Naive thymus-derived CD8-positive, alpha-beta T cell (primary cell): ENCODE data around the gene DNAJB8. TPM values are rescaled to one million over a fixed set of nuclear protein-coding genes. Genes with fewer than 3 reads are reported as not detected.
A peak's percentile ranks its signal among the peaks of the same experiment; 100 is the strongest.

Experiments used
- ATAC-seq, 2 donors: fragments of 150-1000 bp; cut with Tn5 transposase in 1 of 2; sonication (Bioruptor Pico), chemical (Tn5 transposase) in 1 of 2; 1 replicate in 1 of 2; 2 replicates in 1 of 2; pipeline ENCODE4 v1.10.0; 2021; ENCODE audit warnings: mild to moderate bottlenecking in 2 of 2, moderate library complexity in 2 of 2
- POLR2A ChIA-PET: fragments of 350-600 bp; sonication (Branson Sonifier 250); formaldehyde crosslinking; loops from one replicate; lab custom pipeline; 2021; ENCODE audit warnings: antibody characterized with exemption; lab: Charles Lee
- DNase-seq, 10 donors: peaks; one replicate each; pipeline versions ENCODE4 v3.0.0 to v3.0.0-alpha.2; 2020 to 2022
- H3K27ac Mint-ChIP-seq, 10 donors: one replicate each; pipeline ENCODE4 v1.8.0; 2020 to 2022; ENCODE audit warnings: mild to moderate bottlenecking in 10 of 10, mixed read lengths in 10 of 10, moderate library complexity in 4 of 10, inconsistent platforms in 1 of 10
- H3K27me3 Mint-ChIP-seq, 5 donors: one replicate each; pipeline ENCODE4 v1.8.0; 2021 to 2022; ENCODE audit warnings: mixed read lengths in 5 of 5
- H3K36me3 Mint-ChIP-seq, 3 donors: one replicate each; pipeline ENCODE4 v1.8.0; 2020 to 2022; ENCODE audit warnings: mixed read lengths in 3 of 3, mild to moderate bottlenecking in 2 of 3, inconsistent platforms in 1 of 3
- H3K4me1 Mint-ChIP-seq, 4 donors: one replicate each; pipeline ENCODE4 v1.8.0; 2021 to 2022; ENCODE audit warnings: mixed read lengths in 4 of 4
- H3K4me3 Mint-ChIP-seq, 10 donors: one replicate each; pipeline ENCODE4 v1.8.0; 2020 to 2022; ENCODE audit warnings: mild to moderate bottlenecking in 10 of 10, mixed read lengths in 10 of 10, moderate library complexity in 6 of 10, inconsistent platforms in 1 of 10
- H3K9me3 Mint-ChIP-seq, 9 donors: one replicate each; pipeline ENCODE4 v1.8.0; 2020 to 2022; ENCODE audit warnings: mixed read lengths in 9 of 9, mild to moderate bottlenecking in 3 of 9, inconsistent platforms in 1 of 9, moderate library complexity in 1 of 9
- polyA plus RNA-seq, 3 donors: library from polyadenylated mRNA; unstranded; fragments of 300-500 nt; fragmentation: Illumina TruSeq; gene quantifications; one replicate each; pipeline ENCODE4 v1.2.3, GENCODE V29; 2021
- total RNA-seq, 8 experiments: library from RNA in 2 of 8; stranded (reverse) in 2 of 8; gene quantifications; one replicate each; pipeline ENCODE4 v1.2.3 and lab custom pipeline; 2021 to 2026

DNAJB8 gene
- total and polyA plus RNA-seq, 5 experiments from 2014 or later: not detected

GRCh38 chr3:128478576-128479506, 12.2 kb upstream of the DNAJB8 start:
- Mint-ChIP-seq H3K27me3 (peaks cover 27 to 63% (median 51%) of the 10 kb centered on the region in 5 donors), H3K9me3 (no peaks in the 10 kb centered on the region), H3K4me1 (peaks cover 5 to 17% (median 15%) of the 10 kb centered on the region in 4 donors), H3K36me3 (no peaks in the 10 kb centered on the region), H3K27ac (no peak overlapping the region), H3K4me3 (no peak overlapping the region)
- POLR2A ChIA-PET: no interaction called here
- ATAC-seq: no peak
- no peak for DNase-seq

- POLR2A ChIA-PET: no interaction called here
- no peak overlapping the region for H3K4me3 Mint-ChIP-seq
- H3K4me1 Mint-ChIP-seq: no peaks in the 10 kb centered on the region
- no peaks in the 10 kb centered on the region for H3K9me3 Mint-ChIP-seq
- DNase-seq (peak in 1 of 10 donors; percentile 37), ATAC-seq (no peak)
- H3K36me3 Mint-ChIP-seq: no peaks in the 10 kb centered on the region
- no peak overlapping the region for H3K27ac Mint-ChIP-seq
- H3K27me3 Mint-ChIP-seq: peaks cover 11 to 54% (median 38%) of the 10 kb centered on the region in 5 donors
Observed at GRCh38 chr3:128476659-128477058, 10.0 kb upstream of the DNAJB8 start.

GRCh38 chr3:128475355-128475754, 8.7 kb upstream of the DNAJB8 start:
- H3K4me1 Mint-ChIP-seq: no peaks in the 10 kb centered on the region
- H3K27ac Mint-ChIP-seq: no peak overlapping the region
- peaks cover 8 to 47% (median 30%) of the 10 kb centered on the region in 5 donors for H3K27me3 Mint-ChIP-seq
- H3K9me3 Mint-ChIP-seq: peaks cover 0 to 4% (median 0%) of the 10 kb centered on the region in 9 donors
- no peak overlapping the region for H3K4me3 Mint-ChIP-seq
- DNase-seq (no peak), ATAC-seq (no peak)
- no peaks in the 10 kb centered on the region for H3K36me3 Mint-ChIP-seq
- POLR2A ChIA-PET: no interaction called here

- no peak for DNase-seq
- Mint-ChIP-seq H3K4me3 (no peak overlapping the region), H3K36me3 (no peaks in the 10 kb centered on the region), H3K27me3 (peaks cover 5 to 35% (median 22%) of the 10 kb centered on the region in 5 donors), H3K27ac (no peak overlapping the region), H3K9me3 (peaks cover 0 to 4% (median 0%) of the 10 kb centered on the region in 9 donors), H3K4me1 (peaks cover 0 to 4% (median 0%) of the 10 kb centered on the region in 4 donors)
- no peak for ATAC-seq
- POLR2A ChIA-PET: no interaction called here
Observed at GRCh38 chr3:128473737-128474136, 7.0 kb upstream of the DNAJB8 start.

GRCh38 chr3:128473180-128473519, 6.5 kb upstream of the DNAJB8 start:
- peaks cover 1 to 29% (median 16%) of the 10 kb centered on the region in 5 donors for H3K27me3 Mint-ChIP-seq
- DNase-seq: no peak
- H3K4me3 Mint-ChIP-seq: no peak overlapping the region
- no peaks in the 10 kb centered on the region for H3K36me3 Mint-ChIP-seq
- H3K9me3 Mint-ChIP-seq: peaks cover 0 to 4% (median 0%) of the 10 kb centered on the region in 9 donors
- POLR2A ChIA-PET: no interaction called here
- peaks cover 0 to 4% (median 0%) of the 10 kb centered on the region in 4 donors for H3K4me1 Mint-ChIP-seq
- no peak for ATAC-seq
- no peak overlapping the region for H3K27ac Mint-ChIP-seq

- Mint-ChIP-seq H3K27me3 (peaks cover 1 to 24% (median 11%) of the 10 kb centered on the region in 5 donors), H3K36me3 (no peaks in the 10 kb centered on the region), H3K27ac (peak overlapping the region in 2 of 10 donors; percentile 26 to 72), H3K4me3 (no peak overlapping the region), H3K4me1 (peaks cover 0 to 4% (median 0%) of the 10 kb centered on the region in 4 donors), H3K9me3 (peaks cover 0 to 4% (median 0%) of the 10 kb centered on the region in 9 donors)
- POLR2A ChIA-PET: no interaction called here
- no peak for DNase-seq
- ATAC-seq: no peak
Observed at GRCh38 chr3:128472449-128473179, 5.9 kb upstream of the DNAJB8 start.

GRCh38 chr3:128471720-128472119, 5.0 kb upstream of the DNAJB8 start:
- POLR2A ChIA-PET: no interaction called here
- no peak overlapping the region for H3K27ac Mint-ChIP-seq

GRCh38 chr3:128471110-128471509, 4.4 kb upstream of the DNAJB8 start:
- Mint-ChIP-seq H3K9me3 (peaks cover 0 to 4% (median 0%) of the 10 kb centered on the region in 9 donors), H3K36me3 (no peaks in the 10 kb centered on the region), H3K4me1 (peaks cover 6 to 13% (median 10%) of the 10 kb centered on the region in 4 donors), H3K27me3 (peaks cover 4 to 27% (median 16%) of the 10 kb centered on the region in 5 donors), H3K4me3 (no peak overlapping the region), H3K27ac (no peak overlapping the region)
- ATAC-seq (no peak), DNase-seq (no peak)
- POLR2A ChIA-PET: no interaction called here

More at GRCh38 chr3:128471720-128472119, 5.0 kb upstream of the DNAJB8 start:
- Mint-ChIP-seq H3K4me3 (no peak overlapping the region), H3K36me3 (no peaks in the 10 kb centered on the region), H3K9me3 (peaks cover 0 to 4% (median 0%) of the 10 kb centered on the region in 9 donors), H3K27me3 (peaks cover 1 to 20% (median 16%) of the 10 kb centered on the region in 5 donors), H3K4me1 (peaks cover 6 to 11% (median 8%) of the 10 kb centered on the region in 4 donors)
- DNase-seq (no peak), ATAC-seq (no peak)

- no peaks in the 10 kb centered on the region for H3K36me3 Mint-ChIP-seq
- no peak overlapping the region for H3K27ac Mint-ChIP-seq
- no peak for ATAC-seq
- H3K9me3 Mint-ChIP-seq: peaks cover 0 to 4% (median 0%) of the 10 kb centered on the region in 9 donors
- peaks cover 8 to 34% (median 19%) of the 10 kb centered on the region in 5 donors for H3K27me3 Mint-ChIP-seq
- H3K4me3 Mint-ChIP-seq: no peak overlapping the region
- peaks cover 6 to 15% (median 10%) of the 10 kb centered on the region in 4 donors for H3K4me1 Mint-ChIP-seq
- DNase-seq: no peak
- POLR2A ChIA-PET: no interaction called here
Observed at GRCh38 chr3:128470134-128470899, 3.6 kb upstream of the DNAJB8 start.

- Mint-ChIP-seq H3K4me3 (no peak overlapping the region), H3K9me3 (peaks cover 0 to 4% (median 0%) of the 10 kb centered on the region in 9 donors), H3K27me3 (peaks cover 8 to 42% (median 19%) of the 10 kb centered on the region in 5 donors), H3K36me3 (no peaks in the 10 kb centered on the region), H3K27ac (no peak overlapping the region), H3K4me1 (peaks cover 6 to 15% (median 10%) of the 10 kb centered on the region in 4 donors)
- DNase-seq (no peak), ATAC-seq (no peak)
- POLR2A ChIA-PET: no interaction called here
Observed at GRCh38 chr3:128469556-128469955, 2.9 kb upstream of the DNAJB8 start.

GRCh38 chr3:128468791-128469527, 2.3 kb upstream of the DNAJB8 start:
- Mint-ChIP-seq H3K27ac (peak overlapping the region in 1 of 10 donors; percentile 25), H3K36me3 (no peaks in the 10 kb centered on the region), H3K27me3 (peaks cover 8 to 44% (median 19%) of the 10 kb centered on the region in 5 donors), H3K4me3 (no peak overlapping the region), H3K4me1 (peaks cover 6 to 15% (median 10%) of the 10 kb centered on the region in 4 donors), H3K9me3 (peaks cover 0 to 4% (median 0%) of the 10 kb centered on the region in 9 donors)
- ATAC-seq (no peak), DNase-seq (no peak)
- POLR2A ChIA-PET: no interaction called here
